GM12892 (cell line): ENCODE data around the gene CYREN.

Experiments
- POLR2AphosphoS5 ChIP-seq: IDR thresholded peaks from 2 replicates; pipeline ENCODE4 v1.6.1; 2011; ENCODE audit warnings: low read depth, low read length, control low read depth
- TAF1 ChIP-seq: IDR thresholded peaks from 2 replicates; pipeline ENCODE4 v1.6.1; 2011; ENCODE audit warnings: low read depth, mild to moderate bottlenecking, control low read depth, low read length, borderline replicate concordance

DNA sequence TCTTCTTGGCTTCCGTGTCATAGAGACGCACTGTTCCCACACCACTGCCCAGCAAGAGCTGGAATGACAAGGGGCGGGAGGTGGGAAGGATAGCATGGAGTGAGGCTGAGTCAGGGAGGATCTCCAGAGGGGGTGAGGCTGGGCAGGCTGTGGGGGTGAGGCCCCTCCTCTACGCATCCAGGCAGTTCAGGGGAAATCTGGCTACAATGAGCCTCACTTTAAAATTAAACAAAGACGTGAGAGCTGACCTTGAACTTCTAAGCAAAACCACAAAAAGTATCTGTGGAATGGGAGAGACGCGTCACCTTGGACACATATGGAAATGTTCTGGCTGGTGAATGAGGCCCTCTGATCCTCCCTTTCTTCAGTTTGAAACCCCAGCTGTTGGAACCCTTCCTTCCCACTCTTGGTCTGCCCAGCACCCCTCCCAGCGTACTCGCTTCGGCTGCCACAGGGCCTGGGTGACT, 23.1 kb upstream of the CYREN start:
- TF ChIP-seq TAF1 (no peak), POLR2AphosphoS5 (no peak)
